IPS-18a (cell line): Measurements from ENCODE around the gene HSPB1.
"Not testable (repeated sequence)": the region's sequence is repeated elsewhere in the genome, so short reads cannot be mapped to it uniquely, and the experiment has no call there.

ENCODE experiments used
- H3K27ac ChIP-seq: one replicate; pipeline ENCODE4 v1.5.1; 2013; ENCODE audit warnings: low read length
- H3K27me3 ChIP-seq: one replicate; pipeline ENCODE4 v1.6.1; 2013; ENCODE audit warnings: mild to moderate bottlenecking, low read length; ENCODE audit not compliant: control insufficient read depth, insufficient read depth
- H3K36me3 ChIP-seq: one replicate; pipeline ENCODE4 v1.6.1; 2013; ENCODE audit warnings: low read depth, low read length; ENCODE audit not compliant: control insufficient read depth
- H3K4me1 ChIP-seq: one replicate; pipeline ENCODE4 v1.6.1; 2013; ENCODE audit warnings: low read depth, low read length; ENCODE audit not compliant: control insufficient read depth
- H3K4me3 ChIP-seq: one replicate; pipeline ENCODE4 v1.5.1; 2013; ENCODE audit warnings: low read length
- H3K9ac ChIP-seq: one replicate; pipeline ENCODE4 v1.6.1; 2013; ENCODE audit warnings: mild to moderate bottlenecking, low read length, moderate library complexity
- H3K9me3 ChIP-seq: one replicate; pipeline ENCODE4 v1.6.1; 2013; ENCODE audit warnings: low read depth, low read length; ENCODE audit not compliant: control insufficient read depth

The HSPB1 gene

GRCh38 chr7:76267894-76268183, 34.6 kb upstream of the HSPB1 start:
- Histone ChIP-seq H3K4me1 (peaks cover 13% of the 10 kb centered on the region), H3K27me3 (peaks cover 6% of the 10 kb centered on the region), H3K27ac (no peak overlapping the region), H3K9me3 (no peaks in the 10 kb centered on the region), H3K36me3 (no peaks in the 10 kb centered on the region), H3K4me3 (no peak overlapping the region), H3K9ac (no peak overlapping the region)

- no peak overlapping the region for H3K27ac ChIP-seq
- H3K9me3 ChIP-seq: no peaks in the 10 kb centered on the region
- no peak overlapping the region for H3K4me3 ChIP-seq
- peaks cover 18% of the 10 kb centered on the region for H3K4me1 ChIP-seq
- peaks cover 6% of the 10 kb centered on the region for H3K27me3 ChIP-seq
- no peak overlapping the region for H3K9ac ChIP-seq
- no peaks in the 10 kb centered on the region for H3K36me3 ChIP-seq
Observed at GRCh38 chr7:76268376-76268775, 34.1 kb upstream of the HSPB1 start.

GRCh38 chr7:76269895-76270294, 32.6 kb upstream of the HSPB1 start:
- H3K9ac ChIP-seq: no peak overlapping the region

GRCh38 chr7:76271384-76271783, 31.1 kb upstream of the HSPB1 start:
- not testable (repeated sequence) for H3K9ac ChIP-seq, H3K27me3 ChIP-seq, H3K4me3 ChIP-seq, H3K27ac ChIP-seq, H3K9me3 ChIP-seq, H3K36me3 ChIP-seq
- H3K4me1 ChIP-seq: peaks cover 23% of the 10 kb centered on the region

More at GRCh38 chr7:76269895-76270294, 32.6 kb upstream of the HSPB1 start:
- peaks cover 6% of the 10 kb centered on the region for H3K27me3 ChIP-seq
- peaks cover 23% of the 10 kb centered on the region for H3K4me1 ChIP-seq
- H3K4me3 ChIP-seq: no peak overlapping the region
- no peaks in the 10 kb centered on the region for H3K9me3 ChIP-seq
- no peak overlapping the region for H3K27ac ChIP-seq
- no peaks in the 10 kb centered on the region for H3K36me3 ChIP-seq

GRCh38 chr7:76272142-76272541, 30.3 kb upstream of the HSPB1 start:
- H3K4me3 ChIP-seq: no peak overlapping the region
- peaks cover 23% of the 10 kb centered on the region for H3K4me1 ChIP-seq
- no peaks in the 10 kb centered on the region for H3K9me3 ChIP-seq
- no peak overlapping the region for H3K27ac ChIP-seq
- no peaks in the 10 kb centered on the region for H3K36me3 ChIP-seq
- H3K9ac ChIP-seq: no peak overlapping the region
- H3K27me3 ChIP-seq: peaks cover under 1% of the 10 kb centered on the region

- Histone ChIP-seq H3K4me3 (peak overlapping the region; percentile 19), H3K9ac (no peak overlapping the region), H3K27ac (no peak overlapping the region), H3K36me3 (no peaks in the 10 kb centered on the region), H3K4me1 (peaks cover 23% of the 10 kb centered on the region), H3K27me3 (no peaks in the 10 kb centered on the region), H3K9me3 (no peaks in the 10 kb centered on the region)
Observed at GRCh38 chr7:76272851-76273497, 29.5 kb upstream of the HSPB1 start.

GRCh38 chr7:76273503-76273902, 29.0 kb upstream of the HSPB1 start:
- Histone ChIP-seq H3K27me3 (peaks cover 2% of the 10 kb centered on the region), H3K36me3 (no peaks in the 10 kb centered on the region), H3K4me3 (peak overlapping the region; percentile 19), H3K9me3 (no peaks in the 10 kb centered on the region), H3K9ac (no peak overlapping the region), H3K27ac (no peak overlapping the region), H3K4me1 (peaks cover 23% of the 10 kb centered on the region)

- Histone ChIP-seq H3K9me3 (no peaks in the 10 kb centered on the region), H3K36me3 (no peaks in the 10 kb centered on the region), H3K4me1 (peaks cover 12% of the 10 kb centered on the region), H3K27ac (no peak overlapping the region), H3K9ac (no peak overlapping the region), H3K4me3 (no peak overlapping the region), H3K27me3 (peaks cover 44% of the 10 kb centered on the region)
Observed at GRCh38 chr7:76278540-76278939, 23.9 kb upstream of the HSPB1 start.

- peaks cover 51% of the 10 kb centered on the region for H3K27me3 ChIP-seq
- no peaks in the 10 kb centered on the region for H3K36me3 ChIP-seq
- H3K27ac ChIP-seq: no peak overlapping the region
- H3K4me3 ChIP-seq: no peak overlapping the region
- H3K9ac ChIP-seq: no peak overlapping the region
- H3K4me1 ChIP-seq: peaks cover 8% of the 10 kb centered on the region
- no peaks in the 10 kb centered on the region for H3K9me3 ChIP-seq
Observed at GRCh38 chr7:76280408-76280807, 22.1 kb upstream of the HSPB1 start.

GRCh38 chr7:76281006-76281705, 21.3 kb upstream of the HSPB1 start:
- H3K36me3 ChIP-seq: no peaks in the 10 kb centered on the region
- H3K9ac ChIP-seq: no peak overlapping the region
- no peaks in the 10 kb centered on the region for H3K9me3 ChIP-seq
- H3K27ac ChIP-seq: no peak overlapping the region
- peaks cover 51% of the 10 kb centered on the region for H3K27me3 ChIP-seq
- H3K4me3 ChIP-seq: peak overlapping the region; percentile 54
- H3K4me1 ChIP-seq: peaks cover 8% of the 10 kb centered on the region

GRCh38 chr7:76281706-76282343, 20.6 kb upstream of the HSPB1 start:
- peaks cover 8% of the 10 kb centered on the region for H3K4me1 ChIP-seq
- H3K36me3 ChIP-seq: no peaks in the 10 kb centered on the region
- no peak overlapping the region for H3K9ac ChIP-seq
- no peaks in the 10 kb centered on the region for H3K9me3 ChIP-seq
- H3K27me3 ChIP-seq: peaks cover 51% of the 10 kb centered on the region
- H3K4me3 ChIP-seq: peak overlapping the region; percentile 74
- no peak overlapping the region for H3K27ac ChIP-seq
